OCI-LY7 (cell line): ENCODE measurements around the gene WFS1. TPM values are rescaled to one million over a fixed set of nuclear protein-coding genes. Genes with fewer than 3 reads are reported as not detected.

Experiments
- BruUV-seq: library from RNA; stranded (reverse); fragments of 400-500 nt; replicated peaks from 2 replicates; lab custom pipeline; 2021; lab: Mats Ljungman, UMichigan
- CTCF ChIA-PET: fragments of 300-600 bp; sonication (Branson Sonifier 250); formaldehyde crosslinking; loops from one replicate; lab custom pipeline; 2022; ENCODE audit warnings: antibody characterized with exemption; ENCODE audit not compliant: unreplicated experiment; lab: Charles Lee
- POLR2A ChIA-PET: fragments of 300-600 bp; sonication (Branson Sonifier 250); formaldehyde crosslinking; loops from one replicate; lab custom pipeline; 2022; ENCODE audit warnings: antibody characterized with exemption; lab: Charles Lee
- DNase-seq: peaks from one replicate; pipeline ENCODE4 v3.0.0-alpha.2; 2015; ENCODE audit warnings: low spot score
- H2AFZ ChIP-seq: fragments of 200-600 bp; sonication (generic), shearing (Covaris generic); 2 replicates; pipeline ENCODE4 v1.6.1; 2014; ENCODE audit warnings: mild to moderate bottlenecking, antibody characterized with exemption, low read length, moderate library complexity
- H3K27ac ChIP-seq: fragments of 200-600 bp; sonication (generic); 2 replicates; pipeline ENCODE4 v1.5.1; 2014; ENCODE audit warnings: mixed run types, low read depth, mild to moderate bottlenecking, moderate library complexity, low read length, inconsistent platforms; ENCODE audit not compliant: poor library complexity, severe bottlenecking
- H3K36me3 ChIP-seq: fragments of 200-600 bp; sonication (generic); 2 replicates; pipeline ENCODE4 v1.6.1; 2014; ENCODE audit warnings: mild to moderate bottlenecking, antibody characterized with exemption, low read length, moderate library complexity, mixed read lengths; ENCODE audit not compliant: insufficient read depth
- H3K4me1 ChIP-seq: fragments of 200-600 bp; sonication (generic); 2 replicates; pipeline ENCODE4 v1.5.1; 2014; ENCODE audit warnings: mild to moderate bottlenecking, low read length; ENCODE audit not compliant: insufficient read depth, poor library complexity, severe bottlenecking
- H3K4me2 ChIP-seq: fragments of 200-600 bp; sonication (generic); 2 replicates; pipeline ENCODE4 v1.6.1; 2014; ENCODE audit warnings: mild to moderate bottlenecking, low read length
- H3K4me3 ChIP-seq: fragments of 200-600 bp; sonication (generic); 2 replicates; pipeline ENCODE4 v1.5.1; 2014; ENCODE audit warnings: mild to moderate bottlenecking, low read depth, low read length; ENCODE audit not compliant: poor library complexity, severe bottlenecking
- H3K79me2 ChIP-seq: fragments of 200-600 bp; sonication (generic); 2 replicates; pipeline ENCODE4 v1.6.1; 2016; ENCODE audit warnings: low read depth, mild to moderate bottlenecking, low read length, moderate library complexity, mixed read lengths; ENCODE audit not compliant: insufficient read depth
- H3K9me2 ChIP-seq: fragments of 200-600 bp; sonication (generic); 2 replicates; pipeline ENCODE4 v1.6.1; 2016; ENCODE audit warnings: mild to moderate bottlenecking, low read length, mixed read lengths; ENCODE audit not compliant: insufficient read depth
- H3K9me3 ChIP-seq: fragments of 200-600 bp; sonication (generic); 2 replicates; pipeline ENCODE4 v1.6.1; 2014; ENCODE audit warnings: mild to moderate bottlenecking, mixed run types, low read length, mixed read lengths
- H4K20me1 ChIP-seq: fragments of 200-600 bp; sonication (generic); 2 replicates; pipeline ENCODE4 v1.6.1; 2014; ENCODE audit warnings: mild to moderate bottlenecking, antibody characterized with exemption, low read length, moderate library complexity, mixed read lengths; ENCODE audit not compliant: insufficient read depth
- EZH2phosphoT487 ChIP-seq: fragments of 200-600 bp; sonication (generic); IDR thresholded peaks from 2 replicates; pipeline ENCODE4 v1.6.1; 2018; ENCODE audit warnings: low read depth, borderline replicate concordance, mild to moderate bottlenecking, mixed run types, antibody characterized with exemption, low read length, moderate library complexity, mixed read lengths
- intact Hi-C: fragments of 100-400 bp; cut with micrococcal nuclease; formaldehyde crosslinking; loops from one replicate; pipeline ENCODE4 v1.10.0; 2022; ENCODE audit not compliant: unreplicated experiment
- total RNA-seq, 2 experiments: library from RNA; depleted of rRNA in 1 of 2; stranded (reverse); fragments of >200 nt in 1 of 2; shearing (Covaris generic) in 1 of 2; gene quantifications; 2 replicates each; pipeline ENCODE4 v1.2.3, GENCODE V29; 2014 to 2022
- TF ChIP-seq, protein P1 (sequence below): fragments of 200-600 bp; sonication (generic); conservative IDR thresholded peaks from 2 replicates; pipeline ENCODE4 v1.5.1; 2014; ENCODE audit warnings: mild to moderate bottlenecking, antibody characterized with exemption, low read length, moderate library complexity, mixed read lengths

Gene WFS1
- total RNA-seq, 2 experiments from 2014 or later, result 6.1 to 14.5 TPM

DNA sequence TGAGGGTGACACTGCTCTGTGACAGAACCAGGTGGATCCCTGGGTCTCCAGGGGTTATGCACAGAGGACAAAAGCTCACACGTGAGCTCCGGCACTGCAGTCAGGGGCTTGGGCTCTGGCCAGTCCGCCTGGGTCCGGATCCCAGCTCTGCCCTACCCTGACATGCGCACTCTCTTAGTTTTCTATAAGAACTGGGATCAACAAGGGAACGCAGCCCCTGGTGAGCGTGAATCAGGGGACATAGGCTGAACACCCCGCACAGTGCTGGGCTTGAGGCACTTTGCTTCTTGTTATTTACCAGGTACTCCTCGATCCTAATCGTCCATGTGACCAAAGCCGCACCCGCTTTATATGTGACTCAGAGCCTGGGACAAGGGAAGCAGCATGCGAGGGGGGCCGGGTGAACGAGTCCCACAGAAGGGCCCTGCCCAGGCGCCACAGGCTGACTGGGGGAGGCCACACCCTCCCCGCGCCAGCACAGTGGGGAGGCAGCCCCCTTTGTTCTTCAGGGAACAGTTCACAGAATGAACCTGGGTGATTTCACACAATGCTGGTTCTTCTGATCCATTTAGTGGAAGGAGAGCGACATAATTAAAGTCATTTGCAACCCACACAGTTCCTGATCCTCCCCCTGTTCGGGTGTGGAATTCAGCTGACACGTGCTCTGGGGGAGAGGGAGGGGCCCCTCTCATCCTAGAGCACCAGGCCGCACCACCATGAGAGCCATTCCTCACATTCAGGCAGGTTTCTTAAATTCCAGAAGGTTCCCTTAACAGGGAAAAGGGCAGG lies 55.5 kb downstream of the WFS1 start:
- DNase-seq, result no peak
- Histone ChIP-seq H3K79me2 (no peaks in the 10 kb centered on the region), H3K4me1 (peaks cover 8% of the 10 kb centered on the region), H3K4me2 (no peak overlapping the region), H3K36me3 (no peaks in the 10 kb centered on the region), H4K20me1 (no peaks in the 10 kb centered on the region), H3K9me3 (no peaks in the 10 kb centered on the region), H3K27ac (no peak overlapping the region), H3K9me2 (no peaks in the 10 kb centered on the region), H3K4me3 (no peak overlapping the region), H2AFZ (no peak overlapping the region)
- ChIA-PET POLR2A (no interaction called here), CTCF (no interaction called here)
- TF ChIP-seq, protein P1, sequence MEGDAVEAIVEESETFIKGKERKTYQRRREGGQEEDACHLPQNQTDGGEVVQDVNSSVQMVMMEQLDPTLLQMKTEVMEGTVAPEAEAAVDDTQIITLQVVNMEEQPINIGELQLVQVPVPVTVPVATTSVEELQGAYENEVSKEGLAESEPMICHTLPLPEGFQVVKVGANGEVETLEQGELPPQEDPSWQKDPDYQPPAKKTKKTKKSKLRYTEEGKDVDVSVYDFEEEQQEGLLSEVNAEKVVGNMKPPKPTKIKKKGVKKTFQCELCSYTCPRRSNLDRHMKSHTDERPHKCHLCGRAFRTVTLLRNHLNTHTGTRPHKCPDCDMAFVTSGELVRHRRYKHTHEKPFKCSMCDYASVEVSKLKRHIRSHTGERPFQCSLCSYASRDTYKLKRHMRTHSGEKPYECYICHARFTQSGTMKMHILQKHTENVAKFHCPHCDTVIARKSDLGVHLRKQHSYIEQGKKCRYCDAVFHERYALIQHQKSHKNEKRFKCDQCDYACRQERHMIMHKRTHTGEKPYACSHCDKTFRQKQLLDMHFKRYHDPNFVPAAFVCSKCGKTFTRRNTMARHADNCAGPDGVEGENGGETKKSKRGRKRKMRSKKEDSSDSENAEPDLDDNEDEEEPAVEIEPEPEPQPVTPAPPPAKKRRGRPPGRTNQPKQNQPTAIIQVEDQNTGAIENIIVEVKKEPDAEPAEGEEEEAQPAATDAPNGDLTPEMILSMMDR, result no peak
- no peak for TF ChIP-seq EZH2phosphoT487
- no TSS peak for BruUV-seq
- intact Hi-C loops, result loop anchor here (5.0 kb wide), 2 partner anchors 193 to 328 kb away; no protein-coding TSS in a partner anchor

DNA sequence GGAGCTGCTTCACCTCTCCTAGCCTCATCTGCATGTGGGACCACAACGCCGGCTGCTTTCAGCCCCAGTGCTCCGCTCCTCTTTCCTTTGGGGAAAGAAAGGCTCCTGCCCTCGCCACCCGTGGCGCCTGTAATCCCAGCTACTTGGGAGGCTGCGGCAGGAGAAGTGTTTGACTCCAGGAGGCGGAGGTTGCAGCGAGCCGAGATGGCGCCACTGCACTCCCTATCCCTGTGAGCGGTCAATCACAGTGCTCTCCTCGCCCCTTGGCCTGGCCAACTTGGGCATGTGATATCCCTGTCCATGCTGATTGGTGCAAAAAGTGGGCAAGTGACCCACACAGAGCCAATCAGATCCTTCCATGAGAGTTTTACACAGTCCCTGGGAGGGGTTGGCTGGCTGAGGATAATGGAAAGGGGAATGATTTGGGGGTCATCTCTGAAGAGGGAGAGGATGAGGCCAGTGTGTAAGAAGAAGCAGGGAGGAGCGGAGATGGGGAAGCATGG lies 56.2 kb downstream of the WFS1 start:
- Histone ChIP-seq H3K4me3 (no peak overlapping the region), H3K4me1 (peaks cover 8% of the 10 kb centered on the region), H3K4me2 (no peak overlapping the region), H3K79me2 (no peaks in the 10 kb centered on the region), H3K36me3 (no peaks in the 10 kb centered on the region), H3K27ac (no peak overlapping the region), H2AFZ (no peak overlapping the region), H4K20me1 (no peaks in the 10 kb centered on the region), H3K9me3 (no peaks in the 10 kb centered on the region), H3K9me2 (no peaks in the 10 kb centered on the region)
- CTCF ChIA-PET, result no interaction called here
- POLR2A ChIA-PET, result no interaction called here
- no peak for DNase-seq
- intact Hi-C loops, result loop anchor here (5.0 kb wide), 2 partner anchors 194 to 329 kb away; no protein-coding TSS in a partner anchor
- BruUV-seq, result no TSS peak
- TF ChIP-seq, protein P1, result no peak
- TF ChIP-seq EZH2phosphoT487, result no peak
